Measurements from ENCODE around the gene FAM120C.

- TF ChIP-seq CTCF (IDR thresholded peaks at IDR 0.05; ENCODE audit: low read length): no peak
- no peak for TF ChIP-seq EZH2 (optimal IDR thresholded peaks at IDR 0.05; ENCODE audit: low read depth, low read length)
These were observed 12.0 kb upstream of the FAM120C start for GRCh38 chrX:54194982-54195588.

Measured in MM.1S (cell line).